SKM-1 treated with dmso at 0.1 percent for 144 hours (cell line): ENCODE results near the gene EPB41L5.
"Not testable (repeated sequence)": the region's sequence is repeated elsewhere in the genome, so short reads cannot be mapped to it uniquely, and the experiment has no call there.

Experiments
- DNase-seq: peaks from one replicate; lab custom pipeline; 2025; ENCODE audit not compliant: unreplicated experiment; lab: John Stamatoyannopoulos, UW

EPB41L5 gene

GRCh38 chr2:120012771-120013596, at the start of gene EPB41L5:
Gene EPB41L5 (plus strand): TSS chr2:120013077. CDS start chr2:120019085, 6,008 bp downstream.
- DNase-seq: peak; percentile 66

DNA sequence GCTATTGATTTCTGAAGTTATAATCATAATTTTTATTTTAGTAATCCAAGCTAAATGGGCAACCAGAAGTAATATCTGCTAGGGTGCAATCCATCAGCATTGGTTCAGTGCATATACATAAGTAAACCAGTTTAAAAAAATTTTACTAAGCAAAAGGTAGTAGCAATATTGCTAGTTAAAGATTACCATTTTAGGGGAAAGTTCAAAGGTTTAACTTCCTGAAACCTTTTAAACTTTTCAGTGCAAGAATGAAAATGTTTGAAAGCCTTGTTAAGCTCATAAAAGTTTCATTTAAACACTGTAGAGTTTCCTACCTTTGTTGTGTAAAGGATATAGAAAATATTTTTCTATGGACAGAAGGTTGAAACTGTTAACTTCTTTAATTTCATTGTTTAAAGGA, 31.0 kb upstream of the EPB41L5 start:
- no peak for DNase-seq

- no peak for DNase-seq
Measured at GRCh38 chr2:119982506-119982905, 30.4 kb upstream of the EPB41L5 start.

DNA sequence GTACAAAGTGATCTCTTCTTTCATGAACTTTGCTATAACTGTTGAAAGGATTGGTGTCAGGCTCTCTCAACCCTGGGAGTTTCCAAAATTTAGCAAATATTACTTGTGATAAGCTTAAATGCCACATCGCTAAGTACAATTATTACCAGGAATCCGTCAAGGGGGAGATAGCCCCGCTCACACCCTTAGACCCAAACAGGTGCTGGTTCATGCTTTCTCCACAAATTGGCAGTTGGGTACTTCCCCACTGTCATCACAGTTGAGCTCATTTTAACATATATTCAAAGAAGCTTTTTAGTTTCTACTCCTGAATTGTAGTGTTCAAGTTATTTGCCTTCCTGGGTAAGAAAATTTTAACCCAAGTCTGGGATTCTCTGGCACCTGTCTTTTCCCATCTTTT, 29.8 kb upstream of the EPB41L5 start:
- DNase-seq: no peak

- no peak for DNase-seq
Measured at GRCh38 chr2:119996148-119996547, 16.7 kb upstream of the EPB41L5 start.

DNA sequence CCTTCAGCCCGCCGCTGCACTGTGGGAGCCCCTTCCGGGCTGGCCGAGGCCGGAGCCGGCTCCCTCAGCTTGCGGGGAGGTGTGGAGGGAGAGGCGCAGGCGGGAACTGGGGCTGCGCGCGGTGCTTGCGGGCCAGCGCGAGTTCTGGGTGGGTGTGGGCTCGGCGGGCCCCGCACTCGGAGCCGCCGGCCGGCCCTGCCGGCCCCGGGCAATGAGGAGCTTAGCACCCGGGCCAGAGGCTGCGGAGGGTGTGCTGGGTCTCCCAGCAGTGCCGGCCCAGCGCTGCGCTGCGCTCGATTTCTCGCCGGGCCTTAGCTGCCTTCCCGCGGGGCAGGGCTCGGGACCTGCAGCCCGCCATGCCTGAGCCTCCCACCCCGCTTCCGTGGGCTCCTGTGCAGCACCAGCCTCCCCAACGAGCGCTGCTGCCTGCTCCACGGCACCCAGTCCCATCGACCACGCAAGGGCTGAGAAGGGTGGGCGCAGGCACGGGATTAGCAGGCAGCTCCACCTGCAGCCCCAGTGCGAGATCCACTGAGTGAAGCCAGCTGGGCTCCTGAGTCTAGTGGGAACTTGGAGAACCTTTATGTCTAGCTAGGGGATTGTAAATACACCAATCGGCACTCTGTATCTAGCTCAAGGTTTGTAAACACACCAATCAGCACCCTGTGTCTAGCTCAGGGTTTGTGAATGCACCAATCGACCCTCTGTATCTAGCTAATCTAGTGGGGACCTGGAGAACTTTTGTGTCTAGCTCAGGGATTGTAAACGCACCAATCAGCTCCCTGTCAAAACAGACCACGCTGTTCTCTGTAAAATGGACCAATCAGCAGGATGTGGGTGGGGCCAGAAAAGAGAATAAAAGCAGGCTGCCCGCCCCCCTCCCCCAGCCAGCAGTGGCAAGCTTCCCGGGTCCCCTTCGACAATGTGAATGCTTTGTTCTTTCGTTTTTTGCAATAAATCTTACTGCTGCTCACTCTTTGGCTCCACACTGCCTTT, 15.7 kb upstream of the EPB41L5 start:
- DNase-seq: not testable (repeated sequence)

DNA sequence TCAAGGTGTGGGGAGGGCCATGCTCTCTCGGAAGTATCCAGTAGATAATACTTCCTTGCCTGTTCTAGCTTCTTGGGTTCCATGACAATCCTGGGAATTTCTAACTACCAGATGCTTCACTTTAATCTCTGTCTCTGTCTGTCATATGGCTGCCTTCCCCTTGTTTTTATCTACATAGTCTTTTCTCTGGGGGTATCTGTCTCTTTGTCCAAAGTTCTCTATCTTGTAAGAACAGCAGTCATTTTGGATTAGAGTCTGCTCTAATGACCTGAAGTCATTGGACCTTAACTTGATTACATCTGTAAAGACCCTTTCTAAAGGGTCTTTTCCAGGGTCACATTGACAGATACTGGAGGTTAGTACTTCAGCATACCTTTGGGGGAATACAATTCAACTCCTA, 11.4 kb upstream of the EPB41L5 start:
- no peak for DNase-seq

- no peak for DNase-seq
Measured at GRCh38 chr2:120004254-120004653, 8.6 kb upstream of the EPB41L5 start.

DNA sequence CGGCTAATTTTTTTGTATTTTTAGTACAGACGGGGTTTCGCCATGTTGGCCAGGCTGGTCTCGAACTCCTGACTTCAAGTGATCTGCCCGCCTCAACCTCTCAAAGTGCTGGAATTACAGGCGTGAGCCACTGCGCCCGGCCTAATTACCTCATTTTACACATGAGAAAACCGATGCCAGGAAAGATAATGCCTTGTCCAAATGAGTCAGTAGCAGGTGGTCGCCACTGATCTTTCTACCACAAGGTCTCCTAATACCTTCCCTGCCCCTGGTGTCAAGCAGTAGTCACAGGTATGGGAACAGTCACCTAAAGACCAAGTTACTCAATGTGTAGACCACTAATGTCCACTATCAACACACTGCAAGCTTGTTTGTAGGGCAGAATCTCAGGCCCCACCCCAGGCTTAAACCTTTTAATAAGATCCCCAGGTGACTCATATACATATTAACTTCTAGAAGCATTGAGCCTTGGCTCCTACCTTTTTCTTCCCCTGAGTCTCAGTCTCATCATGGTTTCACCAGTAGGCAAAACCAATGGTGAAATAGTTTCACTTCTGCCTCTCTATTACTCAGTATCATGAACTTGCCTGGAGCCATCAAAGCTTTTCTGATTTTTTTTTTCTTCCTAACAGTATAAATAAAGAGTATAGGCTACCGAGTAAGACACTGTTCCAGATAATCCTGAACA, 6.9 kb upstream of the EPB41L5 start:
- no peak for DNase-seq

GRCh38 chr2:120007851-120008250, 5.0 kb upstream of the EPB41L5 start:
- no peak for DNase-seq

DNA sequence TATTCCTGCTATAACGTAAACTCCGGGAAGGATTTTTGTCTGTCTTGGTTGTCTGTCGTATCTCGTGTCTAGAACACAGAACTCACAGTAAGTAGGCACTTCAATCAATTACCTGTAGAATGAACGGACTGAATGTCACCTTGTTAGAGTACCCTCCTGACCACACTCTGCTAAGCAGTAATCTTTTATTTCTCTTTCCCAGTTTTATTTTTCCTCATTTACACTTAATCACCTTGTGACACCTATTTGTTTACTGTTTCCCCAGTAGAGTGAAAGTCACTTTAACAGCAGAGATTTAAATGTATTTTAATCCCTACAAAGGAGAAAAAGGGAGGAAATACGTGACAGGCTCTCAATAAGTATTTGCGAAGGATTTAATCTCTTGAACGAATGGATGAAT, 514 bp upstream of the EPB41L5 start:
- DNase-seq: no peak

DNA sequence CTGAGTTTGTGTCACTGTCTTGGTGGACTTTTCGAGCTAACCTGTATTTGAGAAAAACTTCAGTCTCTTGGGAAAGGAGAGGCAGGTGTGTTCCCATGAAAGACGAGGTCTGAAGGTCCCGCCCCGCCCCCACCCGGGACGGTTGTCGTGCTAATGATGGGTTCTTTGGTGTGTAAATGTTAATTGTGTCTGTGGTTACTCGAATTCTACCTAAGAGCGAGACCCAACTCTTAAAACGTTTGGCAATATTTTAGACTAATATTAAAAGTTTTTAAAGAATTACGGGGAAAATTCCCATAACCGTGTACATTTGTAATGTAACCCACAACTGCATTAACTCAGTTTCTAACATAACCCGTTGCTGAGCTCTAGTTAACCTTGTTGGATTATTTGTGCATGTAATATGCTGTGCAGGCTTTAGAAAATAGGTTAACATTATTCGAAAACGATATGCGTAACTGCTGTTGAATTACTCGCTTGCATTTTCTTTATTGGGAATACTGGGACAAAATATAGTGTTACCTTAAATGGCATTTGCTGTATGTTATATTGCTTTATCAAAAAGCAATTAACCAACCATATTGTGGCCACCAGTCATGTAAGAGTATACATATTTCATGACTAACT, 833 bp downstream of the EPB41L5 start:
- DNase-seq: no peak

- no peak for DNase-seq
Measured at GRCh38 chr2:120014226-120014980, 1.5 kb downstream of the EPB41L5 start.

- DNase-seq: no peak
Measured at GRCh38 chr2:120016800-120017199, 3.9 kb downstream of the EPB41L5 start.

DNA sequence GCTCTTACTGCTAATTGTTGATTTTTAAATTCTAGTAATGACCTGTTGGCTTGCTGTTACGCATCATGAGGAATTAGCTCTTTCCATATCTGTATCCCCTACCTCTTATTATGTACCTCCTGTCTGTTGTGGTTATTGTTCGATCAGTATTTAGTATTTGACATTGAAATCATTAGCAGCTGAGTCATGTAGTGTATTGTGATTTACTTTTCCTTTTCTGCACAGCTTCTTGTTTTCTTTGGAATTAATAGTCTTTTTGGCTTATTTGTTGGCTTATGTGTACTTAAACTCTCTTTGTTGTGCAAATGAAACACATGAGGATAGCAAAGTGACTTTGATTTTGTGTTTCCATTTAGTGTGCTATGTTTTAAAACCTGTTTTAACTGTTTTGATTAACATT, 4.3 kb downstream of the EPB41L5 start:
- DNase-seq: no peak

DNA sequence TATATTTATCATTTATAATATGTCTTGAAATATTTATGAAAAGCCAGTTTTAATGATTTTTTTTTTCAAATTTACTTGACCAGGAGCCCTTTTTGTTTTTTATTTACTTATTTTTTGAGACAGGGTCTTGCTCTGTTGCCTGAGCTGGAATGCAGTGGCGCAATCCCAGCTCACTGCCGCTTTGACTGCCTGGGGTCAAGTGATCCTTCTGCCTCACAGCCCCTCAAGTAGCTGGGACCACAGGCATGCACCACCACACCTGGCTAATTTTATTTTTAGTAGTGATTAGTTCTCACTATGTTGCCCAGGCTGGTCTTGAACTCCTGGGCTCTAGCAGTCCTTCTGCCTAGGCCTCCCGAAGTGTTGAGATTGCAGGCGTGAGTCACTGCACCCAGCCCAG, 5.7 kb downstream of the EPB41L5 start:
- no peak for DNase-seq

DNA sequence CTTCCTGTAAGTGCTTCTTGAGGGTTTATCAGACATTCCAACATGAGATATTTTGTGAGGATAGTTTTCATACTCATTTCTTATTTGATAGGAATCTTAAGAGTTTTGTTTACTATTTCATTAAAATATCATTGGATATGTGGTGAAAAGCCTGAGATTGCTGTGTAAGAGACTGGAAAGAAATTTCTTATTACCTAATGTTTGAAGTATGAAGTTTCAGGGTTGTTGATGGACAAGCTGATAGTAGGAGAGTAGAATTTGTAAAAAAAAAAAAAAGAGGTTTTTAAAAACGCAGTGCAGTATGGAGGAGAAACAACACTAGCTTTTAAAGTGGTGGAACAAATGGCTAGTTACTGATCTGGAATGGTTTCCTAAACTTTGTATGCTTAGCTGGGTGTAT, 7.7 kb downstream of the EPB41L5 start:
- no peak for DNase-seq

DNA sequence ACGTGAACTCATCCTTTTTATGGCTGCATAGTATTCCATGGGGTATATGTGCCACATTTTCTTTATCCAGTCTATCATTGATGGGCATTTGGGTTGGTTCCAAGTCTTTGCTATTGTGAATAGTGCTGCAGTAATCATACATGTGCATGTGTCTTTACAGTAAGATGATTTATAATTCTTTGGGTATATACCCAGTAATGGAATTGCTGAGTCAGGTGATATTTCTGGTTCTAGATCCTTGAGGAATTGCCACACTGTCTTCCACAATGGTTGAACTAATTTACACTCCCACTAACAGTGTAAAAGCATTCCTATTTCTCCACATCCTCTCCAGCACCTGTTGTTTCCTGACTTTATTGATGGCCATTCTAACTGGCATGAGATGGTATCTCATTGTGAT, 9.6 kb downstream of the EPB41L5 start:
- DNase-seq: not testable (repeated sequence)

DNA sequence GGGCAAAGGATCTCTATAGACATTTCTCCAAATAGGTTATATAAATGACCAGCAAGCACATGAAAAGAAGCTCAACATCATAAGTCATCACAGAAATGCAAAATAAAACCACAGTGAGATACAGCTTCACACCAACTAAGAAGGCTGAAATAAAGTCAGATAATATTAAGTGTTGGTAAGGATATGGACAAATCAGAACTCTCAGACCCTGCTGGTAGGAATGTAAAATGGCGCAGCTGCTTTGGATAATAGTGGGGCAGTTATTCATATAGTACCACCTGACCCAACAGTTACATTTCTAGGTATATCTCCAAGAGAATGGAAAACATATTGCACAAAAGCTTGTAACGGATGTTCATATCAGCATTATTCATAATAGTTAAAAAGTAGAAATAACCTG, 14.0 kb downstream of the EPB41L5 start:
- DNase-seq: no peak

DNA sequence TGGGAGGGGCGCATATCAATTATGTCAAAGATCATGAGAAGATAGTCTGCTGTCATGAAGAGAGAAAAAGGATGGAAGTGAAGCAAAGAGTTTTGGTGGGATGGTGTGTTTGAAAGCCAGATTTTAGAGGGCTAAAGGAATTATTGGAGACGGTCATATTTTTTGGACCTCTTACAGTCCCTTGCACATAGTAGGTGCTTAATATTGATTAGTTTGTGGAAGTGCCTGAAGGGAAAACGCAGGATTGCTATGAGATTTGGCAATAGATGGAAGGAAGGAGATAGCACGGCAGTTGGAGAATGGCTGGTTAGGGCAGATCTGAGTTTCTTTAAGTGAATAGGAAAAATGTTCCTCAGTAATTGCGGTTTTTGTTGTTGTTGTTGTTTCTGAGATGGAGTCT, 15.9 kb downstream of the EPB41L5 start:
- no peak for DNase-seq
